ENCODE data around the gene MRPL53.
"Not testable (repeated sequence)": the region's sequence is repeated elsewhere in the genome, so short reads cannot be mapped to it uniquely, and the experiment has no call there.

Gene MRPL53

DNA sequence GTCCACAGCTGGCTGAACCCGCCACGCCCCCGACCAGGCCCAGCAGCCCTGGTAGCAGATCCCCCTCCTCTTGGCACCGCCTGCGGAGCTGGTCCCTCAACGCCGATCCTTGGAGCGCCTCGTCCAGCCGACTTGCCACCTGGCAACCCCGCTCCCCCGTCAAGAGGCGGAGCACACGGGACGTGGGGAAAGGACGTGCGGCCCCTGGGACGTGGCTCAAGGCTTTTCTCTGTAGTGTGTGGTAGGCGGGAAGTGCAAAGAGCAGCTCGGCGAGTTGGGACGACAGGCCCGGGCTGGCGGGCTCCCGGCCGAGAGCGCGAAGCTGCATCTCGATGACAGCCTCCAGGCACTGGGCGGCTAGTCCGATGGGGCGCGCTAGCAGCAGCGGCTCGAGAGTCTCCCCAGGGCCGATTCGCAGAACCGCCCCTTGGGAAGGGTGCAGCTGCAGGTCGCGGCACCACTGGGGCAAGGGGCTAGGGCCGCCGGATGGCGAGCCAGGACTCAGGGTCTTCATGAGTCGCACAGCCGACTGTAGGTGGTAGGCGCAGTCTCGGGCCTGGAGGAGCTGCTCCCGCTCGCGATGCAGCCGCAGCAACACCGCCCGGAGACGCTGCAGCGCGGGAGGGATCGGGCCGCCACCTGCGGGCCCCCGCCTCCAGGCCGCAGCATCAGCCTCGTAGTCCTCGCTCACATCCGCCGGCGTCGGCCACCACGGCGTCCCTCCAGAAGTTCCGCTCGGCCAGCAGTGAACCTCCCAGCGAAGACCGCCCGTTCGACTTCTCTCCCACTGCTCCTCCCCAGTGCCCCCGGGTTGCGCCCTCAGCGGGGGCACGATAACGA is 9.7 kb upstream of the MRPL53 start:
- DNase-seq (ENCODE audit: low spot score), result peak; percentile 18

DNA sequence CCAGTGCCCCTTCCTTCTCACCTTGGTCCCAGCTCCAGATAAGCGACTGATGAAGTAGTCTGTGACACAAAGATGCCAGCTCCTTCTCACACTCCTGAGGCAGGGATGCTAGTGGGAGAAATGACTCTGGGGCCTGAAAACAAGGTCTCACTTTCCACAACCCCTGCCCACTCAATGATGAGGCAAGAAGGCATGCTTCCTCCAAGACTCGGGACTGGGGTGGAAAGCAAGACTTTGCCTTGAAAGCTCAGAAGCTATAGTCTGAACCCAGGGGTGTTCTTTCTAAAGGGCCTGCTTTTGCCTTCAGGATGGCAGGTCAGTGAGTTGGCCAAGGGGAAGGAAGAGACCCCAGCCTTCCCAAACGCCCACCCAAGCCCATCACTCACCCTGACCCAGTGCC is 9.0 kb upstream of the MRPL53 start:
- no peak for DNase-seq (ENCODE audit: low spot score)

DNA sequence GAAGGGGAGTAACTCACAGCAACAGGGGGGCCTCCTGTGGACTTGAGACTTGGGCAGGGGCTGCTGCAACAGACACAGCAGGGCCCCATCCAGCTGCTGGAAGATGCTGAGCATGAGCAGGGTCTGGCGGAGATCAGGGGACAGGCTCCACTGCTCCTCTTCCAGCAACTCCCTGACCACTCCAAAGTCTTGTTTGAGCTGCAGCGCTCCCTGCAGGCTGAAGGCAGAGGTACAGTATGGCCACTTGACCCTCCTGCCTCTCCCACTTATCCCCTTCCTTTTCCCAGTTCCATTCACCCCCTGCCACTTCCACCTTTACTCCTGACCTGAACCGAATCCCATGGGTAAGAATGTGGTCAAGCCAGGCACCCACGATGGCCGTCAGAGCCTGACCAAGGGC is 2.4 kb upstream of the MRPL53 start:
- no peak for DNase-seq (ENCODE audit: low spot score)

DNA sequence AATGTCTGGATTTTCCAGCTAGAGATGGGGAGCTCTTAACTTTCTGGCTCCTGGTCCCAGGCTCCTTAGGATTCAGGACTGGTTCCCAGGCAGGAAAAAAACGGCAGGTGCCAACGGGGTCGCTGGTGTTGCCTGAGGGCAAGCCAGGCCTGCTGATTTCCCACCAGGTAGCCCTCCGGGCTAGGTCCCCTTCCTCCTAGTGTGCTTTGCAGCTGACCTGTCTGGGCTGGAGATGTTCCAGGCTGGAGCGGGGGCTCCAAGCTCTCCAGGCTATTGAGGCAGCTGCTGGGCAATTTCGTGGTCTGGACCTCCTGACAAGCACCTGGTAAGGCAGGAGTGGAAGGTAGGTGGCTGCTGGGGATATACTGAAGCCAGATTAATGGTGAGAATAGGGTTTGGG is 2.0 kb upstream of the MRPL53 start:
- no peak for DNase-seq (ENCODE audit: low spot score)

DNA sequence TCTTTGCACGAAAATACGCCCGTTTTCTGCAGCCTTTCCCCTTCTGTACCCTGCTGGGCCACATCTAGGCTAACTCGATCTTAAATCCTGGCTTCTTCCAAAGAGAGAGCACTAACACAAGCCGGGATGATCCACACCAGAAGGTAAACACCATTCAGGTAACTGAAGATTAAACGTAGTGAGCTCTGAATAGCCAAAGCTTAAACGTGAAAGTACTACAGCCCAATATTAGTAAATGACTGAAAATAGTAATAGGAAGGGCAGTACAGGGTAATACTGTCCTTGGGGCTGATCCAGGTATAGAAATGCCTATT is 422 bp upstream of the MRPL53 start:
- DNase-seq (ENCODE audit: low spot score), result no peak

DNA sequence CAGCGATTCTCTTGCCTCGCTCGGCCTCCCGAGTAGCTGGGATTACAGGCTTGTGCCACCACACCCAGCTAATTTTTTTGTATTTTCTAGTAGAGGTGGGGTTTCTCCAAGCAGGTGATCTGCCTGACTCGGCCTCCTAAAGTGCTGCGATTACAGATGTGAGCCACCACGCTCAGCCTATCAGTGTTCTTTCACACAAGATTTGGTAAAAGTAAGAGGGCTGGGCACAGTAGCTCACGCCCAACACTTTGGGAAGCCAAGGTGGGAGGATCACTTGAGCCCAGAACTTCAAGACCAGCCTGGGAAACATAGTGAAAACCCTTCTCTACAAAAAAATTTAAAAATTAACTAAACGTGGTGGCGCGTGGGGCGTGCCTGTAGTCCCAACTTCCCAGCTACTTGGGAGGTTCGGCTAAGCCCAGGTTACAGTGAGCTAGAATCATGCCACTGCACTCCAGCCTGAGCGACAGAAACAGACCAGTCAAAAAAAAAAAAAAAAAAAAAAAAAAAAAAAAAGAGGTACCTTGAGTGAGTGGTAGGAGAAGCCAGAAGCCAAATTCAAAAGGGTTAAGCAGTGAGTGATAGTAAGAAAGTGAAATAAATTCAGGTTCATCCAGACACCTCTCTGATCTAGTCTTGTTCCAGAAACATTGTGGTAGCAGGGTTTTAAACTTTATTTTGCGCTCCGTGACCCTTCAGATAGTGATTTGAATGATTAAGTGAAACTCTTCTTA is 981 bp downstream of the MRPL53 start:
- no peak for DNase-seq (ENCODE audit: low spot score)

DNA sequence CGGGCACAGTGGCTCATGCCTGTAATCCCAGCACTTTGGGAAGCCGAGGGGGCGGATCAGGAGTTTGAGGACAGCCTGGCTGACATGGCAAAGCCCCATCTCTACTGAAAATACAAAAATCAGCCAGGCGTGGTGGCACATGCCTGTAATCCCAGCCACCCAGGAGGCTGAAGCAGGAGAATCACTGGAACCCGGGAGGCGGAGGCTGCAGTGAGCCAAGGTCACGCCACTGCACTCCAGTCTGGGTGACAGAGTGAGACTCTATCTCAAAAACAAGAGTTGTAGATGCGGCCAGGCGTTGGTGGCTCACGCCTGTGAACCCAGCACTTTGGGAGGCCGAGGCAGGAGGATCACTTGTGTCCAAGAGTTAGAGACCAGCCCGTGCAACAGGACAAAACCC is 1.7 kb downstream of the MRPL53 start:
- not testable (repeated sequence) for DNase-seq (ENCODE audit: low spot score)

DNA sequence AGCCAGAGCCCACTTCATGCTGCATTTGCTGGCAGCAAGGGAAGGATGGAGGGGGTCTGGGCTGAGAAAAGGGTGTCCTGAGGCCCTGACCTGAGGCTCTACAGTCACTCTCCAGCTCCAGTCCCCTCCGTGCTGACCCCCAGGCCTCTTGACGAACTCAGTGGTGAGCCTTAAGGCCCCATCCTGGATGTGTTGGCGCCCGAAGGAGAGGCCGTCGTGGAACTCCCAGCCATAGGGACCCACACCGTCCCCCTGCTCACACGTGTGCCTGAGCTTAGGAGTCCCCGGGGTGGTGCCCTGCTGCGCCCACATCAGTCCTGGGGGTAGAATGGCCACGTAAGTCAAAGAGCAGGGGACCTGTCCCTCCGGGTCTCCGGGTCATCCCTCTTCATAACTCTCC is 8.1 kb downstream of the MRPL53 start:
- no peak for DNase-seq (ENCODE audit: low spot score)

DNA sequence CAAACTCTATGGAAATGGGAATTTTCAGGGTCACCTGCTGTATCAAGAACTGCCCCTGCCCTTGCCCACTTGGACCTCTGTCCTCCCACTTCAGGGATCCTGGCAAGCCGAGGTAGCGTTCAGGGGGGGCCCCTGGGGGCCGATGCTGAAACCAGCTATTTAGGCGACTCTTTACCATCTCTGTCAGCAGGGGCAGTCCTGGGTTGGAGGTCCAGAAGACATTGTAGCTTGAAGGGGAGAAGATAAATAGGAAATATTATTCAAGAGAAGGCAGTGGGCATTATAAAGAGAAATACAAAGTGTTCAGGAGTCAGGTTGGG is 9.7 kb downstream of the MRPL53 start:
- no peak for DNase-seq (ENCODE audit: low spot score)

DNA sequence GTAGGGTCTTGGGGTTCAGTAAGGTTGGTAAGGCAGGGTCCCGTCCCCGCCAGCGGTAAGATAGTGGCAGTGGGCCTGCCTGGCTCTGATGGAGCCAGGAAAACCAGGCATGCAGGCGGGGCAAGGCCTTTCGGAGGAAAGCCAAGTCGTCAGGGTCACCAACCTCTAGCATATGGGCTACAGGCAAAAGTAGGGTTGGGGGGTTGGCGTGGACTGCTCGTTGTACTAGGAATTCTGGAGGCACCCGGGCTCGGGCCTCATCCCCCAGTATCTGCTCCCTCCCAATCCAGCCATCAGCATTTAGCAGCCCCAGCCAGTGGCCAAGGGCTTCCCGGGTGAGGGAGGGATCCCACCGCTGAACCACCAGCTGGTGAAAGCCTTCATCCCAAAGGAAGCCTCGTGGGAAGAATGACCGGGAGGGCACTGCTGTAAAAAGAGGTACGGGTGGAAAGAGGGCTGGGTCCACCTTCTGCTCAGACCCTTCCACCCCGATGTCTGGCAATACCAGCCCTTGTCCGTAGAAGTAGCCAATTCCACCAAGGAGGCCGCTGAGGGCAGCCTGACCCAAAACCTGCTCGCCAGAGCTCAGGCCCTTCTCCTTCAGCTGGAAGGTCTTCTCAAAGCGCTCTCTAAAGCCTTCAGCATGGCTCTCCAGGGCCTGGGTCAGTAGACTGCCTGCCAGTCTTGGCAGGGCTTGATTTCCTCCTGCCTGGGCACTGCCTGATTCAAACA is 10.3 kb downstream of the MRPL53 start:
- DNase-seq (ENCODE audit: low spot score), result no peak

DNA sequence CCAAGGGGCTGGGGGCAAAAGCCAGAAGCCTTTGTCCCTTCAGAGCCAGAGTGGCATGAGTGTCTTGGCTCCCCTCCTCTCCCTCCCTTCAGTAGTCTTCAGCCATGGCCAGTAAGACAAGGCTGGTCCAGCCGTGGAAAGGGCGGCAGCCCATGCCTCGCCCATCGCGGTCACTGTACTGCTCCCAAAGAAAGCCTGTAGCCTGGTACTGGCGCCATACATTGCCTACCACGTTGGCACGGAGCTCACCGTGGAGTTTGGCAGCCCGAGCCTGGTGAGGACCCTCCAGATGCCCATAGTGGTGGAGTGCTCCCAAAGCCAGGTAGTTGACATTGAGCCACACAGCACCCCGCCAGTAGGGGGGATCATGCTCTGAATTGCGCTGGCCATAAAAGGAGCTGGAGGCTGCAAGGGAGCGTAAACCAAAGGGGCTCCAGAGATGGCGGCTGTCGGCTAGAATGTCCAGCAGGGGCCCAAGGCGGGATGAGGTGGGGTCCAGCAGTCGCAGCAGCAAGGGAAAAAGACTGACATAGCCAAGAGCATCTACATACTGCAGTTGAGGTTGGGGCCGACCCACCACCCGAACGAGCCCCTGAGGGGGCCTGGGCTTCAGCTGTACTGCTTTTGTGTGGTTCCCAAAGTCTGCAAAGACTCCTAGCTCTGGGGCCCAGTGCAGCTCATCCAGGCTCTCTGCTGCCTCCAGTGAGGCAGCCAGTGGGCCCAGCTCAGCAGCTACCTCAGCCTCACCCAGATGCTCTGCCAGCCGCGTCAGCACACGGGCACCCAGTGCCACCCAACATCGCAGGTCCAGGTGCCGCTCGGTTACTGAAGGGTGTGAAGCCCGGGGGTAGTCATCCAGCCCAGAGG is 11.1 kb downstream of the MRPL53 start:
- DNase-seq (ENCODE audit: low spot score), result no peak

DNA sequence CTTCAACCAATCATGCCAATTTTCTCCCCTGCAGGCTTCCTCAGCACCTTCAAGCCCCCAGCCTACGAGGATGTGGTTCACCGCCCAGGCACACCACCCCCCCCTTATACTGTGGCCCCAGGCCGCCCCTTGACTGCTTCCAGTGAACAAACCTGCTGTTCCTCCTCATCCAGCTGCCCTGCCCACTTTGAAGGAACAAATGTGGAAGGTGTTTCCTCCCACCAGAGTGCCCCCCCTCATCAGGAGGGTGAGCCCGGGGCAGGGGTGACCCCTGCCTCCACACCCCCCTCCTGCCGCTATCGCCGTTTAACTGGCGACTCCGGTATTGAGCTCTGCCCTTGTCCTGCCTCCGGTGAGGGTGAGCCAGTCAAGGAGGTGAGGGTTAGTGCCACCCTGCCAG is 12.3 kb downstream of the MRPL53 start:
- not testable (repeated sequence) for DNase-seq (ENCODE audit: low spot score)

DNA sequence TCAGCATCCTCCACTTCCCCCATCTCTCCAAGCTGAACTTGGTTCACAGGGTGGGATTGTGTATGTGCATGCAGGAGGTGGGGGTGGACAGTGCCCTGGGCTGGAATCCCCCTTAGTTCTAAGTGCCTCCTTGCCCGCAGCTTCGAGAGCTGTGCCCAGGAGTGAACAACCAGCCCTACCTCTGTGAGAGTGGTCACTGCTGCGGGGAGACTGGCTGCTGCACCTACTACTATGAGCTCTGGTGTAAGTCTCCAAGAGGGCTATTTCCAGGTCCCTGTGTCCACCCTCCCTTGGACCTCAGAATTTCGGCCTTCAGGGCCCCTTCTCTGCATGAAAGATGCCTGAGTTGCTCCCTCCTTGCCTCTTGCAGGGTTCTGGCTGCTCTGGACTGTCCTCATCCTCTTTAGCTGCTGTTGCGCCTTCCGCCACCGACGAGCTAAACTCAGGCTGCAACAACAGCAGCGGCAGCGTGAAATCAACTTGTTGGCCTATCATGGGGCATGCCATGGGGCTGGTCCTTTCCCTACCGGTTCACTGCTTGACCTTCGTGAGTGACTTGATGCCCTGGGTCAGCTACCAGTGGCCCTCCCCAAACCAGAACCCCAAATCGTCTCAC is 12.9 kb downstream of the MRPL53 start:
- not testable (repeated sequence) for DNase-seq (ENCODE audit: low spot score)

DNA sequence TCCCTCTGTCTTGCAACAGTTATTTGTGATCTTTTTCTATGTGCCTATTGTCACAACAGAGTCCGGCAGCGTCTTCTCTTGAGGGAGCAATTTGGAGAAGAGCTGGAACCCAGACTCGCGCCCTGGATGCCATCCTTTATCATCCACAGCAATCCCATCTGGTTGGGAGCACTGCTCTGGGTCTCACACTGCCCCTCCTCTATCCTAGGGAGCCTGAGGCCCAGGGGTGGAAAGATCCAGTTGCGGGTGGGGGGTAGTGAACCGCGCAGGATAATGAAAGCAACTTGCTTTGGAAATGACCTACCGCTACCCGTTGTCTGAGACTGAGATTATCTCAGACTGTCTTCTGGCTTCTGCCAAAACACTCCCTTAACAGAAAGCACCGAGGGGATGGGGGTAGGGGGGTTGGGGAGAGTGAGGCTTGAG is 13.5 kb downstream of the MRPL53 start:
- DNase-seq (ENCODE audit: low spot score), result no peak

DNA sequence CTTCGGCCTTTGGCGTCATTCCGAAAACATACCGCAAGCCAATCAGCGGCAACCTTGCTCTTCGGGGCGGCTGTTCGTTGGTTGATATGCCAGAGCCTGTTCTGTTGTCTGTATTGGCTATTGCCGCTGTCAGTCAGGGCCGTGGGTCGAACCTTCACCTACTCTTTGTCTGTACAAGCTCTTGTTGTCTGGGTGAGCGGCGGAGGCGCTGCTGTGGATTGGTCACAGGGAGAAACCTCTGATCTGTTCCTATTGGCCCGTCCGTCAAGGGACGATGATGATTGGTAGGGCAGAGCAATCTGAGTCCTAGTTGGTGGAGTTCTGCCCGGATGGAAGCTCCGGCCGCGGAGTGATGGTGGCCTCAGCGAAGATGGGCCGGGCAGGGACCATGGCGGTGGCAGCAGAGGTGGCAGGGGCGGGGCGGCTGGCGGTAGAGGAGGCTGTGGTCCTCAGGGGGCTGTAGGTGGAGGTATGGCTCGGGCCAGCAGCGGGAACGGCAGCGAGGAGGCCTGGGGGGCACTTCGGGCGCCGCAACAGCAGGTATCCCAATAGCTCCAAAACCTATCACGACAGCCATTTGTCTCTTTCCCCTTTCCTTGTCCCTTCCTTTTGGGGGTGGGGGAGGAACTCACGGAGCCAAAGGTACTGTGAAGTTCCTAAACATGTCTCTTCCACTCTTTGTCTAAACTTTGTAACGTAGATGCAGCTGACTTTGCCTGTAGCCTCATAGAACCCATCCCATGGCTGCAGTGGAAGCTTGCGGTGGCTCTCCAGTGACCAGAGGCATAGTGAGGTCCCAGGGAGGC is 14.1 kb downstream of the MRPL53 start, which contains the start of gene WBP1:
Gene WBP1 (plus strand): TSS at position 307 of the 806 bp plus-strand sequence. CDS start 165 bp downstream, at position 472.
- peak; percentile 99 for DNase-seq (ENCODE audit: low spot score)

DNA sequence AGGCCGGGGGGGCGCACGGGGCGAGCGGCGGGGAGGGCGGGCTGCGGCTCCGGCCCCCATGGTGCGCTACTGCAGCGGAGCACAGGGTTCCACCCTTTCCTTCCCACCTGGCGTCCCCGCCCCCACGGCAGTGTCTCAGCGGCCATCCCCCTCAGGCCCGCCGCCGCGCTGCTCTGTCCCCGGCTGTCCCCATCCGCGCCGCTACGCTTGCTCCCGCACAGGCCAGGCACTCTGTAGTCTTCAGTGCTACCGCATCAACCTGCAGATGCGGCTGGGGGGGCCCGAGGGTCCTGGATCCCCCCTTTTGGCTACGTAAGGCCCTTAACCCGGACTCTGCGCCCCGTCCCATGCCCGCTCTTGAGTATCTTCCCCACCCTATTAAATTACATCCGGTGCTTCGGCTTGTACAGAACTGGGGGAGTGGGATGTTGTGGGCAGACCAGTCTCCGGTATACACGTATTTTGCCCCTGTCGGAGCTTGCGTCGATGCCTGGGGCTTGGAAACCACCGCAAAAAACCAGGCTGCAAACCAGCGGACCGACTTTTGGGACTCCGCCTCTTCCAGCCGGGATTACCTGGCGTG is 14.8 kb downstream of the MRPL53 start:
- peak; percentile 34 for DNase-seq (ENCODE audit: low spot score)

DNA sequence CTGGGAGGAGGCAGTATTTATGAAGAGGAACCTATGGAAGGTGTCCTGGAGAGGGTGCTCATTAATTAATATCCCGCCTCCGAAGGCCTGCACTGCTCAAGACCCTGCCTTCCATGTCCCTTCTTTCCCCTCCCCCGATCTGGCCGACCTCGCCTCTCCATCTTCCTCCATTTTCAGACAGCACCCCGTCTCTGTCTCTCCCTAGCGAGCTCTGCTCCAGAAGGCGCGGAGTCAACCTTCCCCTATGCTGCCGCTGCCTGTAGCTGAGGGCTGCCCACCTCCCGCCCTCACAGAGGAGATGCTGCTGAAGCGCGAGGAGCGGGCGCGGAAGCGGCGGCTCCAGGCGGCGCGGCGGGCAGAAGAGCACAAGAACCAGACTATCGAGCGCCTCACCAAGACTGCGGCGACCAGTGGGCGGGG is 15.3 kb downstream of the MRPL53 start:
- no peak for DNase-seq (ENCODE audit: low spot score)

DNA sequence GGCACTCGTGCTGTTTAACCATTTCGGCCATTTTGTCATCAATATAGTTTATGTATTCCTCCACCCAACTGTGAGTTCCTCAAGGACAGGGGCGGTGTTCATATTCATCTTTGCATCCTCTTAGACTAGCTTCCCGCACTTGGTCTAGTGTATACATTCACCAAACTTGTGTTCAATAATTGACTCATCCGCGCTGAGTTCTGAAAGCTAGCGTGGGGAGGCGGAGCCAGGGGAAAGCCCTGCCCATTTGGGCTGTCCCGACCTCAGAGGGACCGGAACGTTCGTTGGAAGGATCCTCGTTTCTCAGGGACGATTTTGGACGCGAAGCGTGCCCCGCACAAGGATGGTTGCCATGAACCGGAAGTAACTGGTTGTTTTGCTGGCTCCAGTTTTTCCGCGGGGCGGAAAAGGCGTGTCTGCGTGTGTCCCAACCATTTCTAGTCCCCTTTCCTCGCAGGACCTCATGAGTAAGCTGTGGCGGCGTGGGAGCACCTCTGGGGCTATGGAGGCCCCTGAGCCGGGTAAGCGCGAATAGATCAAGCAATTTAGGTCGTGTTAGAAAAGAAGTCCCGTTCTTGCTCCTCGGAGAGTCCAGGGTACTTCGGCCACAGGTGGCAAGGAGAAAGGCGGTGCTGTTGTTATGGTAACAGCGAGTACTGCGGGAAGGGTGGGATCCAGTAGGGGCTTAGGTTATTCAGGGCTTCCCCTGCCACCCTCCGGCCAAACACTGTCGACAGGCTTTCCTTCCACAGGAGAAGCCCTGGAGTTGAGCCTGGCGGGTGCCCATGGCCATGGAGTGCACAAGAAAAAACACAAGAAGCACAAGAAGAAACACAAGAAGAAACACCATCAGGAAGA is 17.6 kb downstream of the MRPL53 start, which contains the start of gene INO80B:
Gene INO80B (plus strand): TSS at position 434 of the 858 bp plus-strand sequence. CDS start 30 bp downstream, at position 464.
- peak; percentile 98 for DNase-seq (ENCODE audit: low spot score)

DNA sequence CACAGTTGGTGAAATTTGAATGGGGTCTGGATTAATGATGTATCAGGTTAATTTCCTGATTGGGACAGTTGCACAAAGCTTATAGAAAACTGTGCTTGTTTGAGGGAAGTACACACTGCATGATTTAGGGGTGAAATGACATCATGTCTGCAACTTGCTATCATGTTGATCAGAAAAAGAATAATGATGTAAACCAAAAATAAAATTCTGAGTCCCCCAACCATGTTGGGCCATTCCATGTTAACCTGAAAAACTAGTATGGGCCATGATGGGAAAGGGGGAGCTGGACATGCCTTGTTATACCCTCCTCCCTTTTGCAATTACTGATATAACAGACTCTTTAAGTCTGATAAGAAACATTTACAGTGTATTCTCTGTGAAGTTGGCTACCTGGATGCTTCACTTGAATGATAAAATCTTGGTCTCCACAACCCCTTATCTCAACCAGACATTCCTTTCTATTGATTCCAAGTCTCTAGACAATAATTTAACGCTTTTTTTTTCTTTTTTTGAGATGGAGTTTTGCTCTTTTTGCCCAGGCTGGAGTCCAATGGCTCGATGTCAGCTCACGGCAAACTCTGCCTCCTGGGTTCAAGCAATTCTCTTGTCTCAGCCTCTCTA is 21.8 kb downstream of the MRPL53 start:
- DNase-seq (ENCODE audit: low spot score), result no peak
